Left lung (tissue), 10 donors: ENCODE data around the gene PAK5. TPM values are rescaled to one million over a fixed set of nuclear protein-coding genes. Genes with fewer than 3 reads are reported as not detected.

ENCODE experiments used
- ATAC-seq: fragments of 200-7000 bp; cut with Tn5 transposase; one replicate; pipeline ENCODE4 v1.9.1; 2020; ENCODE audit warnings: moderate library complexity
- DNase-seq, 4 donors: peaks; one replicate each; pipeline ENCODE4 v3.0.0-alpha.2; 2013 to 2020
- H3K27ac ChIP-seq, 2 donors: fragments of 200-600 bp; sonication (generic) in 1 of 2; one replicate each; pipeline versions ENCODE4 v1.5.0 to v1.8.0; 2020 to 2021
- H3K27me3 ChIP-seq, 2 donors: fragments of 200-600 bp; sonication (generic) in 1 of 2; one replicate each; pipeline versions ENCODE4 v1.5.0 to v1.8.0; 2020 to 2021
- H3K36me3 ChIP-seq, 2 donors: fragments of 200-600 bp; sonication (generic) in 1 of 2; one replicate each; pipeline versions ENCODE4 v1.5.0 to v1.8.0; 2020 to 2021
- H3K4me1 ChIP-seq, 2 donors: fragments of 200-600 bp; one replicate each; pipeline ENCODE4 v1.8.0; 2021
- H3K4me3 ChIP-seq, 2 donors: fragments of 200-600 bp; sonication (generic) in 1 of 2; one replicate each; pipeline versions ENCODE4 v1.5.0 to v1.8.0; 2020 to 2021; ENCODE audit warnings: mild to moderate bottlenecking in 1 of 2
- H3K9me3 ChIP-seq, 2 donors: fragments of 200-600 bp; sonication (generic) in 1 of 2; one replicate each; pipeline versions ENCODE4 v1.5.0 to v1.8.0; 2020 to 2021
- intact Hi-C, 2 donors: fragments of 100-400 bp; cut with DNase I; formaldehyde crosslinking; loops; one replicate each; pipeline versions ENCODE4 v1.11.2 to v1.14.2; 2022
- polyA plus RNA-seq, 6 donors: library from polyadenylated mRNA; unstranded; fragments of 120-200 nt; gene quantifications; one replicate each; pipeline ENCODE4 v1.2.1, GENCODE V29; 2013; ENCODE audit not compliant: insufficient read length in 6 of 6
- total RNA-seq, 2 donors: library from RNA; stranded (reverse); fragmentation: NEBNext Ultra II Directional; extraction: Animal tissue kit (Norgen Biotek cat#: 25700); gene quantifications; one replicate each; pipeline ENCODE4 v1.2.1, GENCODE V29; 2021
- TF ChIP-seq, protein P1 (sequence below), 2 donors: fragments of 200-600 bp; sonication (generic) in 1 of 2; IDR thresholded peaks; one replicate each; pipeline versions ENCODE4 v1.5.0 to v1.8.0; 2021; ENCODE audit warnings: antibody characterized with exemption in 2 of 2
- donor health status: DM: no; HTN: yes; CAD: no.
- donor health status: DM: no; HTN: no; CAD: no.

The PAK5 gene
- total and polyA plus RNA-seq, 8 donors: 0.15 to 0.46 (median 0.38) TPM; not detected in 1

DNA sequence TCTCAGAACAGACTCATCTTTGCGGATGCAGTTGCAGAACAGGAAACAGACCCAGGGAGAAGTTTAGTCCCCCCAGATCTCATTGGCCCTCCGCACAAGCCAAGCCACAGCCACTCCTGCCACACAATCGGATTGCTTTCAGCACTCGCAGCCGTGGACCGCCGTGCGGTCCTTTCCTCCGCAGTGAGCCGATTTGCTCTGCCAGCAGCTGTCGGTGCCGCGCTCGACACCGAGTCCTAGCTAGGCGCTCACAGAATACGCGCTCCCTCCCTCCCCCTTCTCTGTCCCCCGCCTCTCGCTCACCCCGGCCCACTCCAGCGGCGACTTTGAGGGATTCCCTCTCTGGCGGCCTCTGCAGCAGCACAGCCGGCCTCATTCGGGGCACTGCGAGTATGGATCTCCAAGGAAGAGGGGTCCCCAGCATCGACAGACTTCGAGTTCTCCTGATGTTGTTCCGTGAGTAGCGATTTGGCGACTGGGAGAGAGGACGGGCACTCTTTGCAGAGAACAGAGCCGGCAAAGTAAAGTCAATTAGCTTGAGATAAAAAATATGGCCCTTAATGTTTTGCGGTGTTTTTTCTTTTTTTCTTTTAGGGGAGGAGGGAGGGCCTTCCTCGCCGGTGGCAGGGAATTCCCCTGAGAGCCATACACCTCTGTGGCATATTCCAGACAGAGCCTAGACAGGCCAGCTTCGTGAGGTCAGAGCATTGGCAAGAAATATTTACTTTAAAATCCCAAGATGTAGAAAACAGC lies 324.2 kb downstream of the PAK5 start, which contains the start of gene LAMP5:
LAMP5 (plus strand) TSS at position 130 of the 753 bp plus-strand sequence; CDS start at position 393, 263 bp downstream.
- intact Hi-C loops: no loop called here
- DNase-seq: peak in 2 of 4 donors; percentile 64 to 79
- Histone ChIP-seq H3K4me1 (peaks cover 8 to 23% of the 10 kb centered on the region in 2 donors), H3K36me3 (no peaks in the 10 kb centered on the region), H3K27me3 (peaks cover 42 to 97% of the 10 kb centered on the region in 2 donors), H3K27ac (no peak within 1 kb of the TSS), H3K4me3 (no peak within 1 kb of the TSS), H3K9me3 (no peaks in the 10 kb centered on the region)
- ATAC-seq: peak; percentile 51
- TF ChIP-seq, protein P1, sequence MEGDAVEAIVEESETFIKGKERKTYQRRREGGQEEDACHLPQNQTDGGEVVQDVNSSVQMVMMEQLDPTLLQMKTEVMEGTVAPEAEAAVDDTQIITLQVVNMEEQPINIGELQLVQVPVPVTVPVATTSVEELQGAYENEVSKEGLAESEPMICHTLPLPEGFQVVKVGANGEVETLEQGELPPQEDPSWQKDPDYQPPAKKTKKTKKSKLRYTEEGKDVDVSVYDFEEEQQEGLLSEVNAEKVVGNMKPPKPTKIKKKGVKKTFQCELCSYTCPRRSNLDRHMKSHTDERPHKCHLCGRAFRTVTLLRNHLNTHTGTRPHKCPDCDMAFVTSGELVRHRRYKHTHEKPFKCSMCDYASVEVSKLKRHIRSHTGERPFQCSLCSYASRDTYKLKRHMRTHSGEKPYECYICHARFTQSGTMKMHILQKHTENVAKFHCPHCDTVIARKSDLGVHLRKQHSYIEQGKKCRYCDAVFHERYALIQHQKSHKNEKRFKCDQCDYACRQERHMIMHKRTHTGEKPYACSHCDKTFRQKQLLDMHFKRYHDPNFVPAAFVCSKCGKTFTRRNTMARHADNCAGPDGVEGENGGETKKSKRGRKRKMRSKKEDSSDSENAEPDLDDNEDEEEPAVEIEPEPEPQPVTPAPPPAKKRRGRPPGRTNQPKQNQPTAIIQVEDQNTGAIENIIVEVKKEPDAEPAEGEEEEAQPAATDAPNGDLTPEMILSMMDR (IDR thresholded peaks at IDR 0.05): no peak

DNA sequence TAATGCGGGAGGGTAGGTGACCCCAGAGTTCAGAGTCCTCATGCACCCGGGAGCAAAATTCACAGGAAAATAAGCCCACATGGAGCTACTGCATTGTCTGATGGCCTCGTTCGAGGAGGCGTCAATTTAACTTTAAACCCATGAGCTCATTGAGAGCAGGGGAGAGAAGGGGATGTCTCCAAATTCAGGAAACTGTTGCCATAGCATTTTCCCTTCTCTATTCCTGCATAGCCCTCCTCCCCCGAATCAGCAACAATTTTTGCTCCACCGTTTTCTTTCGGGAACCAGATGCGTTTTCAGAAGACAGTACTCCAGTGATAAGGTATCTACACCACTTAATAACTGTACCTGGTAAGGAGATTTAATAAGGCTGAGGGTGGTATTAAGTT lies 324.8 kb downstream of the PAK5 start:
- Histone ChIP-seq H3K9me3 (no peaks in the 10 kb centered on the region), H3K4me1 (peaks cover 8 to 23% of the 10 kb centered on the region in 2 donors), H3K4me3 (no peak overlapping the region), H3K27ac (no peak overlapping the region), H3K27me3 (peaks cover 48 to 97% of the 10 kb centered on the region in 2 donors), H3K36me3 (no peaks in the 10 kb centered on the region)
- TF ChIP-seq, protein P1 (IDR thresholded peaks at IDR 0.05): no peak
- ATAC-seq (no peak), DNase-seq (no peak)
- intact Hi-C loops: no loop called here

DNA sequence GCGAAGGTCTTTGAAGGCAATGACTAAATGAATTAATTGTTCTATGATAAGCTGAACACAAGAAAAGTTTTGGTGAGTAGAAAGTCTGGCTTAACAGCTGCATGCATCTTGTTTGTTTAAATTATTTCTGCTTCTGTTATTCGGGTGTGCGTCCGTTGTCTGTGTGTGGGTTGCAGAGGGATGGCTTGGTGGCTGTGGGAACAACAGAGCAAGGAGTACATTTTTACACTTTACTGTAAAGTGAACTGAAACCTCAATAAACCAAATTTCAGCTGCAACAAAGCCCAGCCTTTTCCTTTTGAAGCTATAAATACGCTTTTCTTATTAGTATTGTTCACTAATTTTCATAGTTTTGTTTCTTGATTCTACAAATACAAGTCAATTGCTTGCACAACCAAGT lies 328.0 kb downstream of the PAK5 start:
- no peak overlapping the region for H3K27ac ChIP-seq
- no peaks in the 10 kb centered on the region for H3K36me3 ChIP-seq
- H3K4me3 ChIP-seq: no peak overlapping the region
- H3K27me3 ChIP-seq: peaks cover 69 to 97% of the 10 kb centered on the region in 2 donors
- intact Hi-C loops: no loop called here
- ATAC-seq: no peak
- DNase-seq: no peak
- peaks cover 16 to 28% of the 10 kb centered on the region in 2 donors for H3K4me1 ChIP-seq
- no peaks in the 10 kb centered on the region for H3K9me3 ChIP-seq
- TF ChIP-seq, protein P1 (IDR thresholded peaks at IDR 0.05): no peak

DNA sequence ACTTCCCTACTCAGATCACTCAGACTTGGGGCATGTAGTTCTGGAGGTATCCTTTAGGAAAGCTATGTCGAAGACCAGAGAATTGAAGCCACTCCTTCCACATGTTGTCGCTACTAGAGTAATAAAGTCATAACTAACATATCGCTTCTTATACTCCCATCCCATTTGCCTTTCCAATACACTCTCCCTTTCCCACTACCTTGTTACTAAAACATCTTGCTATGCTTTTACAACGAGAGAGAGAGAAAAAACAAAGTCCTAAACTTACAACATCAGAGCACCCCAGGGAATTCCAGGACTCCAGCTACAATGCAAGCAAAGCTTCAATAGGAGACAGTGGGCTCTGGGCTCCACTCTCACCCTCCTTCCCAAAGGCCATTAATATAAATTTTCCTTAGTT lies 329.6 kb downstream of the PAK5 start:
- ATAC-seq (no peak), DNase-seq (no peak)
- TF ChIP-seq, protein P1 (IDR thresholded peaks at IDR 0.05): no peak
- Histone ChIP-seq H3K4me1 (peaks cover 8 to 16% of the 10 kb centered on the region in 2 donors), H3K4me3 (no peak overlapping the region), H3K9me3 (no peaks in the 10 kb centered on the region), H3K27me3 (peaks cover 61 to 93% of the 10 kb centered on the region in 2 donors), H3K36me3 (no peaks in the 10 kb centered on the region), H3K27ac (no peak overlapping the region)
- intact Hi-C loops: no loop called here

DNA sequence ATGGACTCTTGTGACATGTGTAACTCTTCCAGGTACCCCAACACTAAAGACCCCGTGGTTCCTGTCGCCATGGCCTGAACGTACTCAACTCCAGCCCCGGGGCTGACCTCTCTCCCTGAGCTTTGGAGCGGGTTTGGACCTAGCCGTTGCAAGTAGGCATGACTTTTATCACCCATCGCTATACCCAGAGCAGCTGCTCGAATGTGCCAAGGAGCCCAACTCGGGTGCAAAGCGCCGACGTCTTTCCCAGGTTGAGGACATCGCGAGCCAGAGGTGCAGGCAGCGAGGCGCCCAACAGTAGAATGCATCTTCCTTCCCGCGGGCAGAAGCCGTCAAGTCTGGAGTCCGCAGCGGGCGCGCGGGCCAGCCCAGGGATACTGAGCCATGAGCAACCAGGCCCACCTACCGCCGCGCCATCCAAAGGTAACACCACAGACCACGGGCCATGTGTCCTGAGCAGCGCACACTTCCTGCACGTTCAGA lies 330.1 kb downstream of the PAK5 start:
- Histone ChIP-seq H3K36me3 (no peaks in the 10 kb centered on the region), H3K27me3 (peaks cover 59 to 88% of the 10 kb centered on the region in 2 donors), H3K27ac (no peak overlapping the region), H3K4me1 (peaks cover 8 to 16% of the 10 kb centered on the region in 2 donors), H3K9me3 (no peaks in the 10 kb centered on the region), H3K4me3 (no peak overlapping the region)
- TF ChIP-seq, protein P1 (IDR thresholded peaks at IDR 0.05): no peak
- DNase-seq: peak in 1 of 4 donors; percentile 72
- no peak for ATAC-seq
- intact Hi-C loops: no loop called here
